Measurements from ENCODE around the gene CTSD. TPM values are rescaled to one million over a fixed set of nuclear protein-coding genes. Genes with fewer than 3 reads are reported as not detected.

Gene CTSD
- total RNA-seq, 1 experiment from 2014 or later: 199 TPM

DNA sequence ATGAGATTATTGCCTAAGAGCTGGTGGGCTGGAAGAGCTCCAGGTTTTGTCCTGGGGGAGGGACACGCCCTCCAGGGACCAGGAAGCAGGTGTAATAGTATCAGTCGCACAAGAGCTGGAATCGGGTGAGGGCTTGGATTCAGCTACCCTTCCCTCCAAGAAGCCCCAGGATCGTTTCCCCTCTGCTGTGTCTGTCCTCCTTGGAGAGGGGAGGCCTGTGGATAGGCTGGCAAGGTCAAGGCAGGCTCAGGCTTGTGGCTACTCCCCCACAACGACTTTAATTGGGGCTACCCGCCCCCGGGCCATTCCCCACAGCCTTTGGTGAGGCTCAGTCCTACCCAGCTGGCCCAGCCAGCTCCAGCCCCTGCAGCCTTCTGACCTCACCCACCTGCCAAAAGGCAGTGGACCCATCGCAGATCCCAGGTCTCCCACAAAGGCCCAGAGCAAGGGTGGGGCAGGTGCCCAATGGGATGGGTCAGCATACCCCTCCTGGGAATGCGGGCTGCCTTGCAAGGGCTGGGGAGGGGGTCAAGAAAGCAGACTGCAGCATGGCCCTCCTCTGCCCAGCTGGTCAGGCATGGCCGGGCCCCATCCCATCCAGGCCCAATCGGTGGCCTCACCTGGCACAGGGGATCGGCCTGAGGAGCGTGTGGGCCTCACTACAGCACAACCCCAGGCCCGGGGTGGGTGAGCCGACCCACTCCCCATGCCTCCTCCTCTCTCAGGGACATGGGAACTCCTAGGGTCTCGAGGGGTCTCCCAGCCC is 1.0 kb downstream of the CTSD start:
- POLR2A ChIA-PET: no interaction called here
- Mint-ChIP-seq H3K4me1 (0 out of 2 replicates have a peak, but pooled peaks cover 3% of the 10 kb centered on the region), H3K36me3 (no peaks in the 10 kb centered on the region), H3K4me3 (peak overlapping the region; percentile 54), H3K9me3 (no peaks in the 10 kb centered on the region), H3K27me3 (ENCODE audit: low read depth) (0 out of 2 replicates have a peak, but pooled peaks cover 3% of the 10 kb centered on the region), H3K27ac (no peak overlapping the region)
- TF ChIP-seq ZNF121 (CRISPR knock-in tag; IDR thresholded peaks at IDR 0.05): no peak
- TF ChIP-seq, protein P1, sequence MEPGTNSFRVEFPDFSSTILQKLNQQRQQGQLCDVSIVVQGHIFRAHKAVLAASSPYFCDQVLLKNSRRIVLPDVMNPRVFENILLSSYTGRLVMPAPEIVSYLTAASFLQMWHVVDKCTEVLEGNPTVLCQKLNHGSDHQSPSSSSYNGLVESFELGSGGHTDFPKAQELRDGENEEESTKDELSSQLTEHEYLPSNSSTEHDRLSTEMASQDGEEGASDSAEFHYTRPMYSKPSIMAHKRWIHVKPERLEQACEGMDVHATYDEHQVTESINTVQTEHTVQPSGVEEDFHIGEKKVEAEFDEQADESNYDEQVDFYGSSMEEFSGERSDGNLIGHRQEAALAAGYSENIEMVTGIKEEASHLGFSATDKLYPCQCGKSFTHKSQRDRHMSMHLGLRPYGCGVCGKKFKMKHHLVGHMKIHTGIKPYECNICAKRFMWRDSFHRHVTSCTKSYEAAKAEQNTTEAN (CRISPR knock-in tag; IDR thresholded peaks at IDR 0.05): peak; percentile 3; the same call in 1 of the 2 replicates
- no peak for TF ChIP-seq ZNF423 (CRISPR knock-in tag; IDR thresholded peaks at IDR 0.05)
- TF ChIP-seq, protein P2, sequence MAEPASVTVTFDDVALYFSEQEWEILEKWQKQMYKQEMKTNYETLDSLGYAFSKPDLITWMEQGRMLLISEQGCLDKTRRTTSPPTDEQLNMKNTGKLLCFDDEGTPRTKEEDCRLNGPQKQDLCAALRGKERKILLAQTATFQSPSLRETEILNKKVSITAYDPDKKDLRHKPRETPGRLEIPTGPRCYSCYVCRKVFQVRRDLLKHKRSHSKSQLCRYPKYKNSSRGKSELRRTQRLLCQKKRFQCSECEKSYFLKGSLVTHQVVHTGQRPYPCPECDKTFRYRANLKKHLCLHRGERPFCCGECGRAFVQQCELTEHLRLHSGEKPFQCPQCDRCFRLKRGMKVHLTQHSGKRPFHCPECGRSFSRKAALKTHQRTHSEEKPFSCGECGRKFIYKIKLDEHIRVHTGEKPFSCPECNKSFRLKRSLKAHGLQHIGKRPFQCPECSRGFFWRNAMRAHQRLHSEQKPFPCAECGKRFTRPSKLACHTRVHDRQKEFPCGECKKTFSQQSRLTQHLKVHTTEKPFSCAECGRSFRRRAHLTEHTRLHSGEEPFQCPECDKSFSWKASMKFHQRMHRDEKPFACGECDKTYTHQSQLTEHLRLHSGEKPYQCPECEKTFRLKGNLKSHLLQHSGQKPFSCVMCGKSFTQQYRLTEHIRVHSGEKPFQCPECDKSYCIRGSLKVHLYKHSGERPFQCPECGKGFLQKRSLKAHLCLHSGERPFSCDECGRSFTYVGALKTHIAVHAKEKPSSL (CRISPR knock-in tag; conservative IDR thresholded peaks at IDR 0.05): no peak
- TF ChIP-seq ZBTB21 (CRISPR knock-in tag; IDR thresholded peaks at IDR 0.05; ENCODE audit: borderline replicate concordance): no peak
- CTCF ChIA-PET: interaction anchor here (0.8 kb wide), 1 partner anchor 70 kb away, joined by 3 read pairs; no protein-coding TSS in a partner anchor
- ATAC-seq (no peak), DNase-seq (ENCODE audit: low spot score) (no peak)

DNA sequence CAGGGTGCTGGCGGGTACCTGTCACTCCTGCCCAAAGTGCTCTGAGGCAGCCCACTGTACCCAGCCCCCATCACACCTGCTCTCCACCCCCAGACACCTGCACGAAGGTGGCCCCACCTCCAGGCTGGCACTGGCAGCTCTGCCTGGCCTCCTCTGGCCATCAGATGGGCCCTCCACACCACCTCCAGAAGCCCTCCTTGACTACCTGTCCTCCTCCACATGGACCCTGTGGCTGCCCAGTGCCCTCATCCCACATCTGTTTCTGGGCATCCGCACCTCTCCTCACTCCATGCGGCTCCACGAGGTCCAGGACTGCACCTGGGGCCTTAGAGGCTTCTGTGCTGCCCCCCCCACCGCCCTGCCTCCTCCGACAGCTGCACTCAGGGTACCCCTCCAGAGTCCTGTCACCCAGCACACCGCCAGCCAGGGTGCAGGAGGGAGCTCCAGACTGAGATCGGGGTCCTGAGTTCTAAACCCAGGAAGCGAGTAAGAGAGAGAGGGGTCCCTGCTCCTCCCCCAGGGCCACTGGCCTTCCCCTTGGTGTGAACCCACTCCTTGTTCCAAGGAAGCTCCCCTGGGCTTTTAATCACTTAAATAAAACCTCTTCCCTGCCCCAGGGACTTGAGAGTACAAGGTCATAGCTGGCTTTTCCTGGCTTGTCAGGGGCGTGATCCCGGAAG is 1.7 kb downstream of the CTSD start:
- peak overlapping the region; percentile 54 for H3K4me3 Mint-ChIP-seq
- 0 out of 2 replicates have a peak, but pooled peaks cover 3% of the 10 kb centered on the region for H3K4me1 Mint-ChIP-seq
- DNase-seq (ENCODE audit: low spot score) (no peak), ATAC-seq (no peak)
- no peaks in the 10 kb centered on the region for H3K36me3 Mint-ChIP-seq
- CTCF ChIA-PET: interaction anchor here (0.8 kb wide), 1 partner anchor 69 kb away, joined by 3 read pairs; no protein-coding TSS in a partner anchor
- 0 out of 2 replicates have a peak, but pooled peaks cover 3% of the 10 kb centered on the region for H3K27me3 Mint-ChIP-seq (ENCODE audit: low read depth)
- no peak overlapping the region for H3K27ac Mint-ChIP-seq
- no peaks in the 10 kb centered on the region for H3K9me3 Mint-ChIP-seq
- TF ChIP-seq, protein P3, sequence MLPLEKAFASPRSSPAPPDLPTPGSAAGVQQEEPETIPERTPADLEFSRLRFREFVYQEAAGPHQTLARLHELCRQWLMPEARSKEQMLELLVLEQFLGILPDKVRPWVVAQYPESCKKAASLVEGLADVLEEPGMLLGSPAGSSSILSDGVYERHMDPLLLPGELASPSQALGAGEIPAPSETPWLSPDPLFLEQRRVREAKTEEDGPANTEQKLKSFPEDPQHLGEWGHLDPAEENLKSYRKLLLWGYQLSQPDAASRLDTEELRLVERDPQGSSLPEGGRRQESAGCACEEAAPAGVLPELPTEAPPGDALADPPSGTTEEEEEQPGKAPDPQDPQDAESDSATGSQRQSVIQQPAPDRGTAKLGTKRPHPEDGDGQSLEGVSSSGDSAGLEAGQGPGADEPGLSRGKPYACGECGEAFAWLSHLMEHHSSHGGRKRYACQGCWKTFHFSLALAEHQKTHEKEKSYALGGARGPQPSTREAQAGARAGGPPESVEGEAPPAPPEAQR (CRISPR knock-in tag; IDR thresholded peaks at IDR 0.05): no peak
- no peak for TF ChIP-seq TP53 (CRISPR knock-in tag; IDR thresholded peaks at IDR 0.05)
- no peak for TF ChIP-seq SOX15 (CRISPR knock-in tag; IDR thresholded peaks at IDR 0.05)
- TF ChIP-seq FOXJ3 (CRISPR knock-in tag; IDR thresholded peaks at IDR 0.05; ENCODE audit: borderline replicate concordance): no peak
- POLR2A ChIA-PET: no interaction called here

DNA sequence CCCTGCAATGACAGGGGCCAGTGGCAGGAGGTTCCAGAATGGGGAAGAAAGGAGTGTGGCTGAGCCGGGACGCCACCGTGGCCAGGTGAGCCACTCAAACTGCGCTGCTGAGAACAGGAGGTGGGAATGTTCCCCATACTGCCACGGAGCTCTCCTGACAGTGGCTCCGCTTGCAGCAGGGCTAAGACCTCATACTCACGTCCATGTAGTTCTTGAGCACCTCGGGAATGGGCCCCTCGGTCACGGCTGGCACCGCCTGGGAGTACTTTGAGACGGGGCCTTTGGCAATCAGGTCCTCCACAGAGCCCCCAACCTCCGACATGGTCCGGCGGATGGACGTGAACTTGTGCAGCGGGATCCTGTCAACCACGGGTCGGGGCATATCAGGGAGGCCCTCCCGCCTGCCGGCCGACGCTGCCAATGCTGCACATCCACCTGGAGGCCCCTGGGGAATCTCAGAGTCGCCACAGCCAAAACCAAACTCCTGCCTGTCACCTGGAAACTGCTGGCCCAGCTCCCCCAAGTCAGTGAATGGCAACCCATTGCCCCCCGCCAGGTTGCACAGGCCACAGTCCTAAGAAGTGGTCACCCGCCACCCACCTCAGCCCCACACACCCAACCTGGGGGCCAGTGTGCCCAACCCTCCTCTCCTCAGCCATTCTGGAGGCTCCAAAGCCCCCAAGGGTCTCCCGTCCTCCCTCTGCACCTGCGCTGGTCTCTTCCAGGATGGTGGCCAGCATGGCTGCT is 2.4 kb downstream of the CTSD start:
- ATAC-seq: no peak
- Mint-ChIP-seq H3K4me3 (no peak overlapping the region), H3K4me1 (0 out of 2 replicates have a peak, but pooled peaks cover 3% of the 10 kb centered on the region), H3K36me3 (no peaks in the 10 kb centered on the region), H3K27me3 (ENCODE audit: low read depth) (0 out of 2 replicates have a peak, but pooled peaks cover 3% of the 10 kb centered on the region), H3K9me3 (no peaks in the 10 kb centered on the region), H3K27ac (no peak overlapping the region)
- CTCF ChIA-PET: no interaction called here
- POLR2A ChIA-PET: no interaction called here
- no peak for DNase-seq (ENCODE audit: low spot score)
- TF ChIP-seq, protein P4, sequence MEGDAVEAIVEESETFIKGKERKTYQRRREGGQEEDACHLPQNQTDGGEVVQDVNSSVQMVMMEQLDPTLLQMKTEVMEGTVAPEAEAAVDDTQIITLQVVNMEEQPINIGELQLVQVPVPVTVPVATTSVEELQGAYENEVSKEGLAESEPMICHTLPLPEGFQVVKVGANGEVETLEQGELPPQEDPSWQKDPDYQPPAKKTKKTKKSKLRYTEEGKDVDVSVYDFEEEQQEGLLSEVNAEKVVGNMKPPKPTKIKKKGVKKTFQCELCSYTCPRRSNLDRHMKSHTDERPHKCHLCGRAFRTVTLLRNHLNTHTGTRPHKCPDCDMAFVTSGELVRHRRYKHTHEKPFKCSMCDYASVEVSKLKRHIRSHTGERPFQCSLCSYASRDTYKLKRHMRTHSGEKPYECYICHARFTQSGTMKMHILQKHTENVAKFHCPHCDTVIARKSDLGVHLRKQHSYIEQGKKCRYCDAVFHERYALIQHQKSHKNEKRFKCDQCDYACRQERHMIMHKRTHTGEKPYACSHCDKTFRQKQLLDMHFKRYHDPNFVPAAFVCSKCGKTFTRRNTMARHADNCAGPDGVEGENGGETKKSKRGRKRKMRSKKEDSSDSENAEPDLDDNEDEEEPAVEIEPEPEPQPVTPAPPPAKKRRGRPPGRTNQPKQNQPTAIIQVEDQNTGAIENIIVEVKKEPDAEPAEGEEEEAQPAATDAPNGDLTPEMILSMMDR (IDR thresholded peaks at IDR 0.05): no peak
- no peak for TF ChIP-seq HMGA2 (CRISPR knock-in tag; IDR thresholded peaks at IDR 0.05)
- TF ChIP-seq ZNF423 (CRISPR knock-in tag; IDR thresholded peaks at IDR 0.05): no peak
- TF ChIP-seq NR3C1 (CRISPR knock-in tag; conservative IDR thresholded peaks at IDR 0.05; ENCODE audit: low read depth): no peak
- no peak for TF ChIP-seq ESRRA (CRISPR knock-in tag; IDR thresholded peaks at IDR 0.05; ENCODE audit: borderline replicate concordance)
- TF ChIP-seq ATF1 (CRISPR knock-in tag; IDR thresholded peaks at IDR 0.05): no peak
- TF ChIP-seq, protein P5, sequence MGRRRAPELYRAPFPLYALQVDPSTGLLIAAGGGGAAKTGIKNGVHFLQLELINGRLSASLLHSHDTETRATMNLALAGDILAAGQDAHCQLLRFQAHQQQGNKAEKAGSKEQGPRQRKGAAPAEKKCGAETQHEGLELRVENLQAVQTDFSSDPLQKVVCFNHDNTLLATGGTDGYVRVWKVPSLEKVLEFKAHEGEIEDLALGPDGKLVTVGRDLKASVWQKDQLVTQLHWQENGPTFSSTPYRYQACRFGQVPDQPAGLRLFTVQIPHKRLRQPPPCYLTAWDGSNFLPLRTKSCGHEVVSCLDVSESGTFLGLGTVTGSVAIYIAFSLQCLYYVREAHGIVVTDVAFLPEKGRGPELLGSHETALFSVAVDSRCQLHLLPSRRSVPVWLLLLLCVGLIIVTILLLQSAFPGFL (CRISPR knock-in tag; IDR thresholded peaks at IDR 0.05; ENCODE audit: borderline replicate concordance): no peak
- TF ChIP-seq FOXJ3 (CRISPR knock-in tag; IDR thresholded peaks at IDR 0.05; ENCODE audit: borderline replicate concordance): no peak
- TF ChIP-seq ZNF671 (CRISPR knock-in tag; IDR thresholded peaks at IDR 0.05): no peak
- TF ChIP-seq CBFB (CRISPR knock-in tag; IDR thresholded peaks at IDR 0.05; ENCODE audit: low read depth): no peak
- no peak for TF ChIP-seq ZNF317 (CRISPR knock-in tag; IDR thresholded peaks at IDR 0.05; ENCODE audit: borderline replicate concordance, low read depth)
- no peak for TF ChIP-seq NFYB (CRISPR knock-in tag; conservative IDR thresholded peaks at IDR 0.05; ENCODE audit: low read depth)
- no peak for TF ChIP-seq GRHL2 (CRISPR knock-in tag; IDR thresholded peaks at IDR 0.05; ENCODE audit: insufficient replicate concordance, severe bottlenecking)
- TF ChIP-seq ZNF138 (CRISPR knock-in tag; conservative IDR thresholded peaks at IDR 0.05): no peak
